Suprapubic skin (tissue), 4 donors: Measurements from ENCODE around the gene CRABP1. TPM values are rescaled to one million over a fixed set of nuclear protein-coding genes. Genes with fewer than 3 reads are reported as not detected.

Source experiments
- DNase-seq, 2 donors: peaks; one replicate each; pipeline ENCODE4 v3.0.0-alpha.2; 2019; ENCODE audit warnings: low spot score in 2 of 2
- H3K27ac ChIP-seq: fragments of 200-600 bp; sonication (generic); one replicate; pipeline ENCODE4 v1.5.1; 2019
- H3K27me3 ChIP-seq: fragments of 200-600 bp; sonication (generic); one replicate; pipeline ENCODE4 v1.5.1; 2019
- H3K36me3 ChIP-seq: fragments of 200-600 bp; sonication (generic); one replicate; pipeline ENCODE4 v1.5.1; 2019
- H3K4me1 ChIP-seq: fragments of 200-600 bp; sonication (generic); one replicate; pipeline ENCODE4 v1.5.1; 2019
- H3K4me3 ChIP-seq: fragments of 200-600 bp; sonication (generic); one replicate; pipeline ENCODE4 v1.5.1; 2019; ENCODE audit warnings: mild to moderate bottlenecking
- H3K9me3 ChIP-seq: fragments of 200-600 bp; sonication (generic); one replicate; pipeline ENCODE4 v1.5.1; 2019
- EP300 ChIP-seq: sonication (generic); formaldehyde crosslinking; IDR thresholded peaks from one replicate; pipeline ENCODE4 v1.6.1; 2017; ENCODE audit warnings: antibody characterized with exemption
- POLR2A ChIP-seq, 2 donors: fragments of 450-650 bp; IDR thresholded peaks; one replicate each; pipeline ENCODE4 v1.6.1; 2017; ENCODE audit warnings: antibody characterized with exemption in 2 of 2, mild to moderate bottlenecking in 2 of 2, moderate library complexity in 2 of 2
- POLR2AphosphoS5 ChIP-seq, 3 donors: sonication (generic); formaldehyde crosslinking; IDR thresholded peaks; one replicate each; pipeline ENCODE4 v1.6.1; 2017; ENCODE audit warnings: antibody characterized with exemption in 3 of 3
- WGBS: methylation state at CpG from one replicate; pipeline ENCODE4 v1.1.5; 2018; 5-methylcytosine and 5-hydroxymethylcytosine counted together
- total RNA-seq, 4 donors: library from RNA; depleted of rRNA; stranded (reverse); fragments of >200 nt; gene quantifications; one replicate each; pipeline ENCODE4 v1.1.0, GENCODE V29; 2016
- TF ChIP-seq, protein P1 (sequence below), 2 donors: fragments of 200-600 bp in 1 of 2; fragments of 450-650 bp in 1 of 2; sonication (generic) in 1 of 2; IDR thresholded peaks; one replicate each; pipeline ENCODE4 v1.5.1; 2016 to 2019; ENCODE audit warnings: antibody characterized with exemption in 2 of 2, mild to moderate bottlenecking in 1 of 2, moderate library complexity in 1 of 2

CRABP1 gene
- total RNA-seq = 1 to 10 TPM in 3 of 4 donors, not detected in 1; 2.6 to 8.7 (median 8.5) TPM

DNA sequence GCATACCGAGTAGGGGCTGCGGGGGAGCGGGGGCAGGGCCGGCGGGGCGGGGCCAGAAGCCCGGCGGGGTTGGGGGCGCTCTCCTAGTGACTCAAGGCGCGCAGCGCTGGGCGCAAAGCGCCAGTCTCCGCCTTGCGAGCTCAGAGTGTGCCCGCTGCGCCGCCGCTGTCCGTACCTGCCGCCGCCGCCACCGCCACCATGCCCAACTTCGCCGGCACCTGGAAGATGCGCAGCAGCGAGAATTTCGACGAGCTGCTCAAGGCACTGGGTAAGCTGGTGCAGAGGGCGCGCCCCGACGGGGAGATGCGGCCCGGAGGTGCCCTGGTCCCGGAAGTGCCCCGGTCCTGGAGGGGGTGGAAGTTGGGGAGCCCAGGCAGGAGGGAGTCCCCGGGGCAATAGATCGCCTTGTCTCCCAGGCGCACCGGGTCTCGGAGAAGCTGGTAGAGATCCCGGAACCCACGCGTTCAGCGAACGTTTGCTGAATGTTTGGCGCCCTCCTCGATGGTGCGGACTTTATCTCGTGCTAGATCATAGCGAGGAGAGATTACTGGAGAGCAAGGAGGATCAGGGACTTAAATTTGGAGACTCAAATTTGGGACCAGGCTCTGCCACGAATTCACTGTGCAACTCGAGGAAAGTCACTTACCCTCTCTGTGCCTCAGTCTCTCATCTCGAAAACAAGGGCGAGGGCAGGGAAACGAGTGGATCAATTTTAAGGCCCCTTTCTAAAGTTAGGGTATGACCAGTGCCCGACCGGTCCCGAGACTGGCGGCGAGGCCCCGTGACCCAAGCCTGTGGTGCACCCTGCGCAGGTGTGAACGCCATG lies at the start of gene CRABP1:
Gene CRABP1 (plus strand): TSS at position 123 of the 826 bp plus-strand sequence. CDS start 76 bp downstream, at position 199.
- no peak for DNase-seq
- 3% methylated on average over 30 of the region's 67 CpGs for WGBS
- H3K27ac ChIP-seq = no peak within 1 kb of the TSS
- H3K27me3 ChIP-seq = peaks cover 74% of the 10 kb centered on the region
- TF ChIP-seq EP300 = no peak
- no peak for TF ChIP-seq POLR2A (IDR thresholded peaks at IDR 0.05)
- TF ChIP-seq, protein P1, sequence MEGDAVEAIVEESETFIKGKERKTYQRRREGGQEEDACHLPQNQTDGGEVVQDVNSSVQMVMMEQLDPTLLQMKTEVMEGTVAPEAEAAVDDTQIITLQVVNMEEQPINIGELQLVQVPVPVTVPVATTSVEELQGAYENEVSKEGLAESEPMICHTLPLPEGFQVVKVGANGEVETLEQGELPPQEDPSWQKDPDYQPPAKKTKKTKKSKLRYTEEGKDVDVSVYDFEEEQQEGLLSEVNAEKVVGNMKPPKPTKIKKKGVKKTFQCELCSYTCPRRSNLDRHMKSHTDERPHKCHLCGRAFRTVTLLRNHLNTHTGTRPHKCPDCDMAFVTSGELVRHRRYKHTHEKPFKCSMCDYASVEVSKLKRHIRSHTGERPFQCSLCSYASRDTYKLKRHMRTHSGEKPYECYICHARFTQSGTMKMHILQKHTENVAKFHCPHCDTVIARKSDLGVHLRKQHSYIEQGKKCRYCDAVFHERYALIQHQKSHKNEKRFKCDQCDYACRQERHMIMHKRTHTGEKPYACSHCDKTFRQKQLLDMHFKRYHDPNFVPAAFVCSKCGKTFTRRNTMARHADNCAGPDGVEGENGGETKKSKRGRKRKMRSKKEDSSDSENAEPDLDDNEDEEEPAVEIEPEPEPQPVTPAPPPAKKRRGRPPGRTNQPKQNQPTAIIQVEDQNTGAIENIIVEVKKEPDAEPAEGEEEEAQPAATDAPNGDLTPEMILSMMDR (IDR thresholded peaks at IDR 0.05) = no peak
- no peak for TF ChIP-seq POLR2AphosphoS5 (IDR thresholded peaks at IDR 0.05)
- H3K9me3 ChIP-seq = no peaks in the 10 kb centered on the region
- H3K36me3 ChIP-seq = no peaks in the 10 kb centered on the region
- H3K4me1 ChIP-seq = peaks cover 18% of the 10 kb centered on the region
- H3K4me3 ChIP-seq = peak within 1 kb of the TSS; percentile 34

DNA sequence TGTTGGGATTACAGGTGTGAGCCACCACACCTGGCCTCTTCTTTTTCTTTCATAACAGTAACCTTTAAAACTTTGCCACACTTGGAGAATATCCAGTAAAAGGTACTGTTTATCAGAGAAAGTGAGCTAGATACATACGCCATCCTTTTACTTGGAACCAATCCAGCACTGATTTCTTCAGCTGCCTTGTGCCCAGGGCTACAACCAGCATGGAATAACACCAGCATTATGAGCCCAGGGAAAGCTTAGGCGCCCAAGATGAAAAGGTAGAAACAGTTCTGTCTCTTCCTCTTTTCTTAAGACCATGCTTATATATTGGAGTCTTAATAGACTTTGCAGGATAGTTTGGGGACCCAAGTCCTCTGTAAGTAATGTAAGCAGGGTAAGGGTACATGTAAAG lies 49.1 kb upstream of the CRABP1 start:
- 32% methylated on average over 2 of the region's 2 CpGs for WGBS
- H3K4me3 ChIP-seq = no peak overlapping the region
- H3K4me1 ChIP-seq = peaks cover 6% of the 10 kb centered on the region
- H3K27me3 ChIP-seq = no peaks in the 10 kb centered on the region
- TF ChIP-seq EP300 (no peak), POLR2A (IDR thresholded peaks at IDR 0.05) (no peak), POLR2AphosphoS5 (IDR thresholded peaks at IDR 0.05) (no peak)
- TF ChIP-seq, protein P1 (IDR thresholded peaks at IDR 0.05) = no peak
- no peak for DNase-seq
- peaks cover 58% of the 10 kb centered on the region for H3K36me3 ChIP-seq
- no peak overlapping the region for H3K27ac ChIP-seq
- no peaks in the 10 kb centered on the region for H3K9me3 ChIP-seq

DNA sequence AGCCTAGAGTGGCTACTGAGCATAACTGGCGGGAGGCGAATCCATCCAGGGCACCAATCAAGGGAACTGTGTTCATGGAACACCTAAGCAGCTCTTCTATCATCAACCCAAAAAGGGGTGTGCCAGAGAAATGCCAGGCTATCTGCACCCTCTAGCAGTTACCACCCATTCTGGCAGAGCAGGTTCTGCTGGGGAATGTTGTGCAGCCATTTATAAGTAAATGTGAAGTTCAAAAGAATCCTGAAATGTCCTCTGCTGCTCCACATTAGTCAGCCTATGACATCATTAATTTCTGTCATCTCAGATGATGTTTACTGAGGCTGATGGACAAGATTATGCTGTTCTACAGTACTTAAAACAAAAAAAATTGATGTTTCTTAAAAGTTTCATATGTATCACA lies 48.5 kb upstream of the CRABP1 start:
- DNase-seq = no peak
- 89% methylated on average over 2 of the region's 2 CpGs for WGBS
- no peak overlapping the region for H3K4me3 ChIP-seq
- H3K27me3 ChIP-seq = no peaks in the 10 kb centered on the region
- H3K4me1 ChIP-seq = peaks cover 6% of the 10 kb centered on the region
- no peaks in the 10 kb centered on the region for H3K9me3 ChIP-seq
- H3K36me3 ChIP-seq = peaks cover 51% of the 10 kb centered on the region
- H3K27ac ChIP-seq = no peak overlapping the region
- TF ChIP-seq, protein P1 (IDR thresholded peaks at IDR 0.05) = no peak
- TF ChIP-seq POLR2AphosphoS5 (IDR thresholded peaks at IDR 0.05) = no peak
- TF ChIP-seq POLR2A (IDR thresholded peaks at IDR 0.05) = no peak
- TF ChIP-seq EP300 = no peak

DNA sequence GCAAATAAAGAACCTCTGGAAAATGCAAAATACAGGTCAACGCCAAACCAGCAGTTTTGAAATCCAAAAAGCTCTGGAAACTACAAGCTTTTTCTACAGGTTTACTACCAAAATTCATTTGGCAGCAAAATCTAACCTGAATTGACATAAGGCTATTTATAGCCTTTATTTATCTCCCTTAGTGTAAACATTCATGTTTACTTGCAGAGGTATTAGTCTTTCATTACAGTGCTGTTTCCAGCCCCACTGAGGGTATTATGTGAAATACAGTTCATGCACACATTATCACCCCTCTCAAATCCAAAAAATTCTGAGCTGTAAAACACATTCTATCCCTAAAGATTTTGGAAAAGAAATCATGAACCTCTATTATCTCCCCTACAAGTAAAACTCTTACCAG lies 47.9 kb upstream of the CRABP1 start:
- no peak overlapping the region for H3K27ac ChIP-seq
- H3K27me3 ChIP-seq = no peaks in the 10 kb centered on the region
- peaks cover 46% of the 10 kb centered on the region for H3K36me3 ChIP-seq

More for the DNA sequence above, 47.9 kb upstream of the CRABP1 start:
- WGBS = 50% methylated on average over 1 of the region's 1 CpG
- H3K9me3 ChIP-seq = no peaks in the 10 kb centered on the region
- TF ChIP-seq POLR2A (IDR thresholded peaks at IDR 0.05) = no peak
- TF ChIP-seq POLR2AphosphoS5 (IDR thresholded peaks at IDR 0.05) = no peak
- TF ChIP-seq, protein P1 (IDR thresholded peaks at IDR 0.05) = no peak
- no peak for TF ChIP-seq EP300
- H3K4me3 ChIP-seq = no peak overlapping the region
- no peak for DNase-seq
- peaks cover 6% of the 10 kb centered on the region for H3K4me1 ChIP-seq
